Measurements from ENCODE around the gene CPNE5. TPM values are rescaled to one million over a fixed set of nuclear protein-coding genes. Genes with fewer than 3 reads are reported as not detected.

CPNE5 gene
- total and polyA plus RNA-seq, 2 experiments from 2014 or later, result 0.30 to 1.2 TPM

- Histone ChIP-seq H3K36me3 (replicated peaks; ENCODE audit: insufficient read depth, low read depth) (no peaks in the 10 kb centered on the region), H4K20me1 (ENCODE audit: insufficient read depth, poor library complexity, severe bottlenecking) (no peaks in the 10 kb centered on the region), H3K27me3 (no peaks in the 10 kb centered on the region), H3K9me2 (replicated peaks; ENCODE audit: insufficient read depth) (no peaks in the 10 kb centered on the region), H3K4me3 (no peak overlapping the region), H2AFZ (no peak overlapping the region), H3K79me2 (no peaks in the 10 kb centered on the region), H3K4me2 (no peak overlapping the region), H3K27ac (no peak overlapping the region), H3K9me3 (ENCODE audit: low read depth) (no peaks in the 10 kb centered on the region), H3K4me1 (ENCODE audit: insufficient read depth) (no peaks in the 10 kb centered on the region)
- WGBS (ENCODE audit: low lambda C conversion rate, missing lambda C conversion rate), result 45% methylated on average over 3 of the region's 3 CpGs
- no peak for DNase-seq (ENCODE audit: low spot score)
- TF ChIP-seq EZH2 (IDR thresholded peaks at IDR 0.05; ENCODE audit: borderline replicate concordance) (no peak), CTCF (IDR thresholded peaks at IDR 0.05; ENCODE audit: poor library complexity) (no peak), EZH2phosphoT487 (IDR thresholded peaks at IDR 0.05; ENCODE audit: low read depth, severe bottlenecking, unreplicated experiment) (no peak)
These were observed 110.1 kb downstream of the CPNE5 start for GRCh38 chr6:36729161-36729524.

- no peaks in the 10 kb centered on the region for H3K4me1 ChIP-seq (ENCODE audit: insufficient read depth)
- no peak overlapping the region for H3K4me2 ChIP-seq
- DNase-seq (ENCODE audit: low spot score), result no peak
- no peaks in the 10 kb centered on the region for H3K27me3 ChIP-seq
- no peaks in the 10 kb centered on the region for H3K9me2 ChIP-seq (replicated peaks; ENCODE audit: insufficient read depth)
- no peak overlapping the region for H3K27ac ChIP-seq
- 92% methylated on average over 11 of the region's 11 CpGs for whole genome bisulfite sequencing (ENCODE audit: low lambda C conversion rate, missing lambda C conversion rate)
- H3K4me3 ChIP-seq, result no peak overlapping the region
- no peaks in the 10 kb centered on the region for H3K9me3 ChIP-seq (ENCODE audit: low read depth)
- H2AFZ ChIP-seq, result no peak overlapping the region
- no peak for TF ChIP-seq EZH2phosphoT487 (IDR thresholded peaks at IDR 0.05; ENCODE audit: low read depth, severe bottlenecking, unreplicated experiment)
- TF ChIP-seq CTCF (IDR thresholded peaks at IDR 0.05; ENCODE audit: poor library complexity), result no peak
- no peak for TF ChIP-seq EZH2 (IDR thresholded peaks at IDR 0.05; ENCODE audit: borderline replicate concordance)
- H4K20me1 ChIP-seq (ENCODE audit: insufficient read depth, poor library complexity, severe bottlenecking), result no peaks in the 10 kb centered on the region
- no peaks in the 10 kb centered on the region for H3K79me2 ChIP-seq
- no peaks in the 10 kb centered on the region for H3K36me3 ChIP-seq (replicated peaks; ENCODE audit: insufficient read depth, low read depth)
These were observed 110.7 kb downstream of the CPNE5 start for GRCh38 chr6:36728289-36729160.

- no peak overlapping the region for H3K4me3 ChIP-seq
- no peak for TF ChIP-seq EZH2 (IDR thresholded peaks at IDR 0.05; ENCODE audit: borderline replicate concordance)
- TF ChIP-seq EZH2phosphoT487 (IDR thresholded peaks at IDR 0.05; ENCODE audit: low read depth, severe bottlenecking, unreplicated experiment), result no peak
- no peaks in the 10 kb centered on the region for H3K9me2 ChIP-seq (replicated peaks; ENCODE audit: insufficient read depth)
- H2AFZ ChIP-seq, result no peak overlapping the region
- no peaks in the 10 kb centered on the region for H3K4me1 ChIP-seq (ENCODE audit: insufficient read depth)
- no peaks in the 10 kb centered on the region for H3K36me3 ChIP-seq (replicated peaks; ENCODE audit: insufficient read depth, low read depth)
- H3K4me2 ChIP-seq, result no peak overlapping the region
- no peak overlapping the region for H3K27ac ChIP-seq
- no peaks in the 10 kb centered on the region for H3K79me2 ChIP-seq
- no peak for DNase-seq (ENCODE audit: low spot score)
- WGBS (ENCODE audit: low lambda C conversion rate, missing lambda C conversion rate), result 92% methylated on average over 7 of the region's 7 CpGs
- H3K9me3 ChIP-seq (ENCODE audit: low read depth), result no peaks in the 10 kb centered on the region
- no peaks in the 10 kb centered on the region for H3K27me3 ChIP-seq
- H4K20me1 ChIP-seq (ENCODE audit: insufficient read depth, poor library complexity, severe bottlenecking), result no peaks in the 10 kb centered on the region
These were observed 111.7 kb downstream of the CPNE5 start for GRCh38 chr6:36727505-36728021.

DNA sequence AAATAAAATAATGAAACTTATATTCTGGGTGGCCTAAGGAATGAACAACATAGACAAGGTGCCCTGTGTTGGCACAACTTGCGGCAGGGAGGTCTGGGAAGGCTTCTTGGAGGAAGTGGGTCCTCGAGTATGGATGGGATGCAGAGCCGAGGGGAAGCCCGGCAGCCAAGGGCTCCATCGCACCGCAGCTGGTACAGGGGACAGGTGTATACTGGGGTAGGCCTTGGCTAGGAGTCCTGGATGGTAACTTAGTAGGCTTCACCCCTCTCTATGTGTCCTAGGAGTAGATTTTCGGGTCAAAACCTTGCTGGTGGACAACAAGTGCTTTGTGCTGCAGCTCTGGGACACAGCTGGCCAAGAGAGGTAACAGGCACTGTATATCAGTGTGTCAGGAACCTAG is 113.7 kb downstream of the CPNE5 start:
- no peak for TF ChIP-seq CTCF (IDR thresholded peaks at IDR 0.05; ENCODE audit: poor library complexity)
- no peak for DNase-seq (ENCODE audit: low spot score)
- no peaks in the 10 kb centered on the region for H3K4me1 ChIP-seq (ENCODE audit: insufficient read depth)
- no peak overlapping the region for H2AFZ ChIP-seq
- no peak overlapping the region for H3K27ac ChIP-seq
- H3K9me2 ChIP-seq (replicated peaks; ENCODE audit: insufficient read depth), result no peaks in the 10 kb centered on the region
- no peaks in the 10 kb centered on the region for H4K20me1 ChIP-seq (ENCODE audit: insufficient read depth, poor library complexity, severe bottlenecking)
- H3K9me3 ChIP-seq (ENCODE audit: low read depth), result no peaks in the 10 kb centered on the region
- no peaks in the 10 kb centered on the region for H3K36me3 ChIP-seq (replicated peaks; ENCODE audit: insufficient read depth, low read depth)
- H3K4me2 ChIP-seq, result no peak overlapping the region
- H3K4me3 ChIP-seq, result no peak overlapping the region
- WGBS (ENCODE audit: low lambda C conversion rate, missing lambda C conversion rate), result 95% methylated on average over 7 of the region's 7 CpGs
- H3K79me2 ChIP-seq, result no peaks in the 10 kb centered on the region
- no peaks in the 10 kb centered on the region for H3K27me3 ChIP-seq
